ENCODE results near the gene MYO16.
A peak's percentile ranks its signal among the peaks of the same experiment; 100 is the strongest.

The MYO16 gene

GRCh38 chr13:108667205-108667604 lies 37.8 kb downstream of the MYO16 start:
- DNase-seq: no peak

GRCh38 chr13:108669381-108669780 lies 40.0 kb downstream of the MYO16 start:
- no peak for DNase-seq

- DNase-seq: no peak
Observed at GRCh38 chr13:108674346-108674745, 44.9 kb downstream of the MYO16 start.

- no peak for DNase-seq
Observed at GRCh38 chr13:108674771-108675170, 45.4 kb downstream of the MYO16 start.

- no peak for DNase-seq
Observed at GRCh38 chr13:108676620-108677019, 47.2 kb downstream of the MYO16 start.

- no peak for DNase-seq
Observed at GRCh38 chr13:108677806-108678205, 48.4 kb downstream of the MYO16 start.

GRCh38 chr13:108680011-108680410 lies 50.6 kb downstream of the MYO16 start:
- no peak for DNase-seq

GRCh38 chr13:108681986-108682575 lies 52.7 kb downstream of the MYO16 start:
- peak; percentile 38 for DNase-seq

GRCh38 chr13:108682714-108683113 lies 53.3 kb downstream of the MYO16 start:
- no peak for DNase-seq

GRCh38 chr13:108686027-108686426 lies 56.6 kb downstream of the MYO16 start:
- DNase-seq: no peak

- no peak for DNase-seq
Observed at GRCh38 chr13:108690726-108691125, 61.3 kb downstream of the MYO16 start.

- DNase-seq: peak; percentile 60
Observed at GRCh38 chr13:108700422-108701170, 71.2 kb downstream of the MYO16 start.

GRCh38 chr13:108702171-108702570 lies 72.8 kb downstream of the MYO16 start:
- DNase-seq: no peak

GRCh38 chr13:108705031-108705430 lies 75.6 kb downstream of the MYO16 start:
- DNase-seq: no peak

- no peak for DNase-seq
Observed at GRCh38 chr13:108707584-108707983, 78.2 kb downstream of the MYO16 start.

- DNase-seq: no peak
Observed at GRCh38 chr13:108708921-108709320, 79.5 kb downstream of the MYO16 start.

- DNase-seq: no peak
Observed at GRCh38 chr13:108711386-108711785, 82.0 kb downstream of the MYO16 start.

GRCh38 chr13:108725471-108725870 lies 96.1 kb downstream of the MYO16 start:
- DNase-seq: no peak

- peak; percentile 16 for DNase-seq
Observed at GRCh38 chr13:108728370-108728769, 99.0 kb downstream of the MYO16 start.

- DNase-seq: no peak
Observed at GRCh38 chr13:108733022-108733560, 103.7 kb downstream of the MYO16 start.

- no peak for DNase-seq
Observed at GRCh38 chr13:108734676-108735075, 105.3 kb downstream of the MYO16 start.

GRCh38 chr13:108741930-108742329 lies 112.5 kb downstream of the MYO16 start:
- DNase-seq: no peak

- DNase-seq: peak; percentile 11
Observed at GRCh38 chr13:108742701-108743451, 113.5 kb downstream of the MYO16 start.

- no peak for DNase-seq
Observed at GRCh38 chr13:108743522-108743921, 114.1 kb downstream of the MYO16 start.
